SK-N-SH (cell line): Measurements from ENCODE around the gene APOLD1. TPM values are rescaled to one million over a fixed set of nuclear protein-coding genes. Genes with fewer than 3 reads are reported as not detected.

Experiments used
- CTCF ChIA-PET: fragments of 300-600, 350-600 bp; formaldehyde crosslinking; extraction: SDS; loops from one replicate; lab custom pipeline; 2021; lab: Yijun Ruan, JAX
- POLR2A ChIA-PET: fragments of 350-600 bp; sonication (Branson Sonifier 250); formaldehyde crosslinking; extraction: SDS; loops from one replicate; lab custom pipeline; 2020; ENCODE audit warnings: antibody characterized with exemption, inconsistent platforms; lab: Yijun Ruan, JAX
- DNase-seq: peaks from one replicate; pipeline ENCODE4 v3.0.0; 2012
- H2AFZ ChIP-seq: fragments of 200-600 bp; sonication (generic); 2 replicates; pipeline ENCODE4 v1.8.1; 2016; ENCODE audit warnings: antibody characterized with exemption, mild to moderate bottlenecking, low read depth
- H3F3A ChIP-seq: fragments of 200-600 bp; sonication (generic); replicated peaks from 2 replicates; pipeline ENCODE3; 2016; ENCODE audit warnings: antibody characterized with exemption, mild to moderate bottlenecking; ENCODE audit not compliant: insufficient read depth
- H3K27ac ChIP-seq, 2 experiments: fragments of 200-500 bp in 1 of 2; fragments of 200-600 bp in 1 of 2; sonication (Bioruptor generic) in 1 of 2; sonication (generic), shearing (Covaris generic) in 1 of 2; 2 replicates each; pipeline versions ENCODE4 v1.5.1 to v1.6.1; 2014 to 2016; ENCODE audit warnings: low read depth in 2 of 2, inconsistent platforms in 1 of 2, low read length in 1 of 2, mild to moderate bottlenecking in 1 of 2, mixed read lengths in 1 of 2
- H3K27me3 ChIP-seq: fragments of 200-600 bp; sonication (generic), shearing (Covaris generic); 2 replicates; pipeline ENCODE4 v1.6.1; 2016; ENCODE audit warnings: mixed run types; ENCODE audit not compliant: insufficient read depth
- H3K36me3 ChIP-seq, 2 experiments: fragments of 200-500 bp in 1 of 2; fragments of 200-600 bp in 1 of 2; sonication (Bioruptor generic) in 1 of 2; sonication (generic) in 1 of 2; replicated peaks in 1 of 2; 2 replicates each; pipeline versions ENCODE3 to v1.5.1; 2014 to 2016; ENCODE audit warnings: low read length in 1 of 2, mild to moderate bottlenecking in 1 of 2; ENCODE audit not compliant: insufficient read depth in 2 of 2, control insufficient read depth in 1 of 2
- H3K4me1 ChIP-seq, 2 experiments: fragments of 200-500 bp in 1 of 2; fragments of 200-600 bp in 1 of 2; sonication (Bioruptor generic) in 1 of 2; sonication (generic), shearing (Covaris generic) in 1 of 2; 2 replicates each; pipeline versions ENCODE4 v1.5.1 to v1.6.1; 2014 to 2016; ENCODE audit warnings: low read depth in 1 of 2, low read length in 1 of 2, mixed run types in 1 of 2; ENCODE audit not compliant: insufficient read depth in 2 of 2, control insufficient read depth in 1 of 2
- H3K4me2 ChIP-seq: fragments of 200-600 bp; sonication (generic), shearing (Covaris generic); 2 replicates; pipeline ENCODE4 v1.6.1; 2017; ENCODE audit warnings: mixed run types
- H3K4me3 ChIP-seq, 2 experiments: fragments of 200-500 bp in 1 of 2; fragments of 200-600 bp in 1 of 2; sonication (Bioruptor generic) in 1 of 2; sonication (generic), shearing (Covaris generic) in 1 of 2; 2 replicates each; pipeline versions ENCODE4 v1.5.1 to v1.8.1; 2014 to 2016; ENCODE audit warnings: low read depth in 2 of 2, inconsistent platforms in 1 of 2, low read length in 1 of 2, mild to moderate bottlenecking in 1 of 2, mixed read lengths in 1 of 2, moderate library complexity in 1 of 2
- H3K79me2 ChIP-seq: fragments of 200-600 bp; sonication (generic); 2 replicates; pipeline ENCODE4 v1.8.1; 2017; ENCODE audit warnings: mild to moderate bottlenecking; ENCODE audit not compliant: insufficient read depth
- H3K9ac ChIP-seq: fragments of 200-600 bp; sonication (generic); 2 replicates; pipeline ENCODE4 v1.6.1; 2017; ENCODE audit warnings: mixed run types
- H3K9me2 ChIP-seq: fragments of 200-600 bp; sonication (generic); 2 replicates; pipeline ENCODE4 v1.6.1; 2017; ENCODE audit warnings: mixed run types
- H3K9me3 ChIP-seq: fragments of 200-600 bp; sonication (generic); 2 replicates; pipeline ENCODE4 v1.6.1; 2017; ENCODE audit warnings: mixed run types, mild to moderate bottlenecking, moderate library complexity
- H4K20me1 ChIP-seq: fragments of 200-600 bp; sonication (generic); 2 replicates; pipeline ENCODE4 v1.6.1; 2017; ENCODE audit warnings: mild to moderate bottlenecking, mixed run types; ENCODE audit not compliant: insufficient read depth
- ELF1 ChIP-seq: IDR thresholded peaks from 2 replicates; pipeline ENCODE4 v1.4.0; 2012
- EP300 ChIP-seq, 2 experiments: IDR thresholded peaks; 2 replicates each; pipeline versions ENCODE4 v1.4.0 to v1.6.1; 2012; ENCODE audit warnings: borderline replicate concordance in 1 of 2, low read depth in 1 of 2, low read length in 1 of 2
- EZH2phosphoT487 ChIP-seq: fragments of 200-600 bp; sonication (generic); IDR thresholded peaks from 2 replicates; pipeline ENCODE4 v1.6.1; 2017; ENCODE audit warnings: low read depth, mixed run types, mild to moderate bottlenecking, antibody characterized with exemption, moderate library complexity, borderline replicate concordance
- FOXJ3 ChIP-seq: sonication (generic); formaldehyde crosslinking; IDR thresholded peaks from 2 replicates; pipeline ENCODE4 v1.5.1; 2020; ENCODE audit warnings: mild to moderate bottlenecking, missing genetic modification reagents
- GATA2 ChIP-seq: sonication (generic); formaldehyde crosslinking; IDR thresholded peaks from 2 replicates; pipeline ENCODE4 v1.5.0; 2020; ENCODE audit warnings: mild to moderate bottlenecking, missing genetic modification reagents
- MAX ChIP-seq: IDR thresholded peaks from 2 replicates; pipeline ENCODE4 v1.4.0; 2012; ENCODE audit warnings: low read depth
- MXI1 ChIP-seq: IDR thresholded peaks from 2 replicates; pipeline ENCODE4 v1.6.1; 2012; ENCODE audit warnings: mild to moderate bottlenecking, low read depth, low read length, improper control_type of control experiment
- NFIC ChIP-seq: IDR thresholded peaks from 2 replicates; pipeline ENCODE4 v1.4.0; 2012; ENCODE audit warnings: borderline replicate concordance
- NRF1 ChIP-seq: IDR thresholded peaks from 2 replicates; pipeline ENCODE4 v1.6.1; 2012; ENCODE audit warnings: low read depth, mild to moderate bottlenecking, low read length
- RAD21 ChIP-seq: IDR thresholded peaks from 2 replicates; pipeline ENCODE4 v1.6.1; 2012; ENCODE audit warnings: mild to moderate bottlenecking, low read length
- REST ChIP-seq: IDR thresholded peaks from 2 replicates; pipeline ENCODE4 v1.6.1; 2012; ENCODE audit warnings: mild to moderate bottlenecking, low read depth, low read length, moderate library complexity
- SMC3 ChIP-seq: IDR thresholded peaks from 2 replicates; pipeline ENCODE4 v1.6.1; 2012; ENCODE audit warnings: low read depth, low read length, improper control_type of control experiment
- USF1 ChIP-seq: IDR thresholded peaks from 2 replicates; pipeline ENCODE4 v1.4.0; 2012; ENCODE audit warnings: low read depth, borderline replicate concordance
- USF2 ChIP-seq: fragments of 150-350 bp; IDR thresholded peaks from 2 replicates; pipeline ENCODE4 v1.6.1; 2017; ENCODE audit warnings: antibody characterized with exemption, low read length, low read depth, borderline replicate concordance
- WGBS: methylation state at CpG from one replicate; pipeline ENCODE4 v1.1.6; 2017; ENCODE audit warnings: low lambda C conversion rate; 5-methylcytosine and 5-hydroxymethylcytosine counted together
- polyA plus RNA-seq, 3 experiments: library from polyadenylated mRNA; depleted of rRNA; stranded (reverse); fragments of >200 nt; gene quantifications; 2 replicates each; pipeline ENCODE4 v1.2.3, GENCODE V29; 2012

The APOLD1 gene
- polyA plus RNA-seq, 1 of the 3 experiments (the other 2 are of a cell fraction): 1.7 TPM

GRCh38 chr12:12791756-12792369, 6.4 kb downstream of the APOLD1 start (continued):
- no peak for TF ChIP-seq USF2
- TF ChIP-seq USF1: no peak
- no peak for TF ChIP-seq NRF1
- TF ChIP-seq FOXJ3 (CRISPR knock-in tag): no peak
- no peak; the same call in 1 of the 2 replicates for TF ChIP-seq MXI1
- TF ChIP-seq MAX: no peak
- TF ChIP-seq EZH2phosphoT487: no peak
- no peak for TF ChIP-seq ELF1
- no peak for TF ChIP-seq NFIC
- TF ChIP-seq SMC3: no peak

GRCh38 chr12:12792421-12792820, 7.0 kb downstream of the APOLD1 start:
- POLR2A ChIA-PET: interaction anchor here (0.6 to 1.5 kb wide), 5 partner anchors 21 to 387 kb away, joined by 3 to 8 read pairs (median 4); partner anchors contain the start of gene DDX47
- Histone ChIP-seq H4K20me1 (no peaks in the 10 kb centered on the region), H3K79me2 (no peaks in the 10 kb centered on the region), H3F3A (peaks cover 5% of the 10 kb centered on the region), H3K4me2 (peak overlapping the region; percentile 58; the same call in 1 of the 2 replicates), H3K9me2 (no peaks in the 10 kb centered on the region), H3K4me1 (peaks cover 7 to 33% of the 10 kb centered on the region in 2 experiments; a peak in 3 of 4 replicates), H3K27ac (peak overlapping the region in 1 of 2 experiments; percentile 93; a peak in 2 of 4 replicates), H3K9ac (no peak overlapping the region), H3K4me3 (peak overlapping the region in 1 of 2 experiments; percentile 7; a peak in 1 of 4 replicates), H3K36me3 (no peaks in the 10 kb centered on the region), H2AFZ (0 out of 2 replicates have a peak overlapping the region, but pooled peaks have one; percentile 22), H3K27me3 (no peaks in the 10 kb centered on the region), H3K9me3 (no peaks in the 10 kb centered on the region)
- DNase-seq: peak; percentile 73
- TF ChIP-seq RAD21: peak; percentile 10; the same call in 1 of the 2 replicates
- no peak for TF ChIP-seq REST
- TF ChIP-seq MXI1: 0 out of 2 replicates have a peak, but pooled peaks have one; percentile 33
- peak; percentile 4 for TF ChIP-seq GATA2 (CRISPR knock-in tag)
- TF ChIP-seq NFIC: no peak
- peak in 1 of 2 experiments; percentile 75; a peak in 2 of 4 replicates for TF ChIP-seq EP300 (IDR thresholded peaks at IDR 0.05; ENCODE audit: borderline replicate concordance in 1 of 2, low read depth in 1 of 2, low read length in 1 of 2)
- CTCF ChIA-PET: interaction anchor here (0.7 to 1.9 kb wide), 7 partner anchors 11 to 420 kb away, joined by 3 to 12 read pairs (median 6); no protein-coding TSS in a partner anchor
- WGBS: 71% methylated on average over 6 of the region's 6 CpGs
